ENCODE measurements around the gene FSTL4. TPM values are rescaled to one million over a fixed set of nuclear protein-coding genes. Genes with fewer than 3 reads are reported as not detected.

The FSTL4 gene
- total RNA-seq, 1 donor from 2014 or later = not detected

GRCh38 chr5:133150909-133151544 lies 461.3 kb downstream of the FSTL4 start:
- Histone ChIP-seq H3K27me3 (ENCODE audit: low read depth) (no peaks in the 10 kb centered on the region), H3K27ac (replicated peaks) (no peak overlapping the region), H3K4me3 (no peak overlapping the region), H3K36me3 (no peaks in the 10 kb centered on the region), H3K4me1 (no peaks in the 10 kb centered on the region), H3K9me3 (replicated peaks) (no peaks in the 10 kb centered on the region)
- no peak for TF ChIP-seq CTCF (IDR thresholded peaks at IDR 0.05; ENCODE audit: borderline replicate concordance)
- intact Hi-C loops (cut with micrococcal nuclease) = loop anchor here (10.0 kb wide), 1 partner anchor 334 kb away; no protein-coding TSS in a partner anchor
- DNase-seq = no peak

DNA sequence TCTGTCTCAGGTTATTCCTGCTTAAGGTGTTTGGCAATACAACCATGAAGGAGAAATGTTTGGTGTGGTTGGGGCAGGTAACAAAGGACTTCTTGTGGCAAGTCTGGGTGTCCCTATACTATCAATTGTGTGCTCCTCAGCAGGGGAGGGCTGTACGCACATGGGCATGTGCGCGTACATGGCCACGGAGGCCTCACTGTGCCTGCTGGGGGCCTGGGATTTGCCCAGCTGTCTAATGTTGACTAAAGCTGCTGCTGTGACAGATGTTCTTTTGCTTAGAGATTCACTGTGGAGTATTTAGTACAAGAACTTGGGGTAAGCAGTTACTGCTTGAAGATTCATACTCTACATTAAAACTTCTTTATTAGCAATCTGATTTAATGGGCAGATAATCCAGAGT lies 463.0 kb downstream of the FSTL4 start:
- TF ChIP-seq CTCF (IDR thresholded peaks at IDR 0.05; ENCODE audit: borderline replicate concordance) = no peak
- no peaks in the 10 kb centered on the region for H3K4me1 ChIP-seq
- H3K27ac ChIP-seq (replicated peaks) = no peak overlapping the region
- intact Hi-C loops (cut with micrococcal nuclease) = no loop called here
- H3K36me3 ChIP-seq = no peaks in the 10 kb centered on the region
- no peak for DNase-seq
- H3K9me3 ChIP-seq (replicated peaks) = no peaks in the 10 kb centered on the region
- H3K4me3 ChIP-seq = no peak overlapping the region
- H3K27me3 ChIP-seq (ENCODE audit: low read depth) = no peaks in the 10 kb centered on the region

GRCh38 chr5:133147815-133148567 lies 464.4 kb downstream of the FSTL4 start:
- TF ChIP-seq CTCF (IDR thresholded peaks at IDR 0.05; ENCODE audit: borderline replicate concordance) = no peak

DNA sequence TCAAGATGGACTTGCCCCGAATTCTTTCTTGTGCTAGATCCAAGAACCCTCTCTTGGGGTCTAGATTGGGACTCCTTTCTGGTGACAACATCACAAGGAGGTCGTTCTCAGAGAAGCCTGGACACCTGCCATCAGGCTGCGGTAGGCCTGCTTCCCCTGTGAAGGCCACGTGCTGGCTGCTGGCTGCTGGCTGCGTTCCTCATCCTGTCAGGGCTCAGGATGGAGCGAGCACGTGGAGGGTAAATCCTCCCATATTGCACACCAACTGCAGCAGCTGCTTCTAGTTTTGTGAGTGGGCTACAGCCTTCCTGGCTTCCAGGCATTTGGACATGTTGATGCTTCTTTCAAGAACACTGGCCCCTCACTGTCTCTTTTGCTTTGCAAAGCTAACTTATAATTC lies 464.9 kb downstream of the FSTL4 start:
- no peak overlapping the region for H3K27ac ChIP-seq (replicated peaks)
- intact Hi-C loops (cut with micrococcal nuclease) = no loop called here
- no peaks in the 10 kb centered on the region for H3K4me1 ChIP-seq
- TF ChIP-seq CTCF (IDR thresholded peaks at IDR 0.05; ENCODE audit: borderline replicate concordance) = no peak
- no peak overlapping the region for H3K4me3 ChIP-seq
- no peaks in the 10 kb centered on the region for H3K36me3 ChIP-seq
- peaks cover 17% of the 10 kb centered on the region for H3K27me3 ChIP-seq (ENCODE audit: low read depth)
- DNase-seq = no peak
- no peaks in the 10 kb centered on the region for H3K9me3 ChIP-seq (replicated peaks)

More at GRCh38 chr5:133147815-133148567, 464.4 kb downstream of the FSTL4 start:
- Histone ChIP-seq H3K27ac (replicated peaks) (no peak overlapping the region), H3K27me3 (ENCODE audit: low read depth) (peaks cover 13% of the 10 kb centered on the region), H3K4me3 (no peak overlapping the region), H3K4me1 (no peaks in the 10 kb centered on the region), H3K9me3 (replicated peaks) (no peaks in the 10 kb centered on the region), H3K36me3 (no peaks in the 10 kb centered on the region)
- intact Hi-C loops (cut with micrococcal nuclease) = no loop called here
- DNase-seq = no peak

Small RNA genes within 50 kb of the gene (microRNA-seq; reads per million reads assigned to microRNA genes)
- gene MIR1289-2 = not detected
